Putamen (tissue), 1 donor: ENCODE results near the gene DESI1.
A peak's percentile ranks its signal among the peaks of the same experiment; 100 is the strongest.

Experiments
- DNase-seq: peaks from one replicate; pipeline ENCODE4 v3.0.0-alpha.2; 2016; ENCODE audit warnings: low spot score

DESI1 gene

GRCh38 chr22:41557401-41558240 is 63.2 kb downstream of the DESI1 start:
- peak; percentile 60 for DNase-seq

- no peak for DNase-seq
Observed at GRCh38 chr22:41556561-41556960, 64.3 kb downstream of the DESI1 start.

- DNase-seq: no peak
Observed at GRCh38 chr22:41555325-41555982, 65.4 kb downstream of the DESI1 start.

GRCh38 chr22:41551877-41552582 is 68.8 kb downstream of the DESI1 start:
- DNase-seq: no peak

GRCh38 chr22:41550952-41551491 is 69.8 kb downstream of the DESI1 start:
- DNase-seq: no peak

- DNase-seq: no peak
Observed at GRCh38 chr22:41548830-41549211, 72.0 kb downstream of the DESI1 start.
